HL-60 (cell line): ENCODE results near the gene PHTF1.
A peak's percentile ranks its signal among the peaks of the same experiment; 100 is the strongest.

Experiments used
- DNase-seq, 2 experiments: peaks; one replicate each; pipeline ENCODE4 v3.0.0-alpha.2; 2010 to 2020; ENCODE audit warnings: low read depth in 1 of 2, low spot score in 1 of 2
- H3K27ac ChIP-seq: fragments of 250-450 bp; sonication (Bioruptor Pico); replicated peaks from 2 replicates; pipeline ENCODE4 v1.5.1; 2020; ENCODE audit warnings: mild to moderate bottlenecking, moderate library complexity
- H3K27me3 ChIP-seq: fragments of 250-450 bp; sonication (Bioruptor Pico); 2 replicates; pipeline ENCODE4 v1.5.1; 2021; ENCODE audit warnings: mild to moderate bottlenecking, moderate library complexity; ENCODE audit not compliant: insufficient read depth, poor library complexity, severe bottlenecking
- H3K4me3 ChIP-seq: replicated peaks from 2 replicates; pipeline ENCODE4 v1.5.1; 2011; ENCODE audit warnings: mild to moderate bottlenecking, control low read depth, low read length; ENCODE audit not compliant: insufficient read depth
- GABPA ChIP-seq: IDR thresholded peaks from 2 replicates; pipeline ENCODE4 v1.6.1; 2012; ENCODE audit warnings: low read depth
- POLR2AphosphoS5 ChIP-seq: IDR thresholded peaks from 2 replicates; pipeline ENCODE4 v1.6.1; 2012; ENCODE audit warnings: low read depth
- SPI1 ChIP-seq: IDR thresholded peaks from 2 replicates; pipeline ENCODE4 v1.6.1; 2012; ENCODE audit warnings: low read depth, mild to moderate bottlenecking, borderline replicate concordance
- long read RNA-seq: library from polyadenylated mRNA; unstranded; transcript quantifications from one replicate; pipeline ENCODE4 v2.0.0, GENCODE V29; 2020
- TF ChIP-seq, protein P1 (sequence below): IDR thresholded peaks from 2 replicates; pipeline ENCODE4 v1.6.1; 2012; ENCODE audit warnings: low read depth; ENCODE audit not compliant: insufficient replicate concordance
- TF ChIP-seq, protein P2 (sequence below): IDR thresholded peaks from one replicate; pipeline ENCODE4 v1.5.1; 2011; ENCODE audit warnings: low read length, control low read depth, inconsistent platforms; ENCODE audit not compliant: insufficient read depth

PHTF1 gene
- long read RNA-seq, partial matches to known transcripts = 12 of 20 reads
- long read RNA-seq, other reads (novel, unspliced or antisense) = 7 of 20 reads

DNA sequence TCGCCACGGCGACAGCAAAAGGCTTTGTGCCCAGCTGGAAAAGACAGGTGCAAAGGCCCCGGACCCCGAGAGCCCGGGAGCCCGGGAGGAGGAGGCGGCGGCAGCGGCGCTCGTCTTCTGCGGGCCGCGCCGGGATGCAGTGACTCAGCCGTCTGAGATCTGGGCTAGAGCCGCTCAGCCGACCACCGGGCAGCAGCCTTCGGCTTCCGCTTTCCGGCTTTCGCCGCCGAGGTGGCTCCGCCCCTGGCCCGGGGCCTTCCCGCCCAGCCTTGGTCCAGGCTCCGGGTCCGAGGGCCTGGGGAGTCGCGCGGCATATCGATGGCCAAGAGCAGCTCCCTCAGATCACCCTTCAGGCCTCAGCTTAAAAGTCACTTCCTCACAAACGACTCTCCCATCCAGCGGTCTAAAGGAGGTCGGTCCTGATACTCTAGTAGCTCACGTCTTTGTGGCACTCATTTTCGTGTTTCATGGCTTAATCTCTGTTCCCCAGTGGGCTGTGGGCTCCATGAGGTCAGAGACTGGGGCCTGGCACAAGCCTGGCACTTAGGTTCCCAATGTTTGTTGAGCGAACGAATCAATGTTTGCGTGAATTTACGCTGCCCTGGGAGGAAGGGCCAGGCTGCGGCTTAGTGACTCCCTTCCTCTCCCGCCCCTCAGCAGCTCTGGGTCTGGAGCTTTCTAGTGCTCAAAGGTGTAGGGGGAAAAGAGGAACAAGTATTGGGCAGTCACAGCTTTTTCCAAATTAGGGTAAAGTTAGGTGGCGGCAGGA, at the start of gene PHTF1:
PHTF1 (minus strand) TSS at position 154 of the 769 bp plus-strand sequence. CDS start 783 bp downstream, outside the sequence.
- peak within 1 kb of the TSS; percentile 94 for H3K27ac ChIP-seq
- H3K27me3 ChIP-seq = no peaks in the 10 kb centered on the region
- TF ChIP-seq, protein P1, sequence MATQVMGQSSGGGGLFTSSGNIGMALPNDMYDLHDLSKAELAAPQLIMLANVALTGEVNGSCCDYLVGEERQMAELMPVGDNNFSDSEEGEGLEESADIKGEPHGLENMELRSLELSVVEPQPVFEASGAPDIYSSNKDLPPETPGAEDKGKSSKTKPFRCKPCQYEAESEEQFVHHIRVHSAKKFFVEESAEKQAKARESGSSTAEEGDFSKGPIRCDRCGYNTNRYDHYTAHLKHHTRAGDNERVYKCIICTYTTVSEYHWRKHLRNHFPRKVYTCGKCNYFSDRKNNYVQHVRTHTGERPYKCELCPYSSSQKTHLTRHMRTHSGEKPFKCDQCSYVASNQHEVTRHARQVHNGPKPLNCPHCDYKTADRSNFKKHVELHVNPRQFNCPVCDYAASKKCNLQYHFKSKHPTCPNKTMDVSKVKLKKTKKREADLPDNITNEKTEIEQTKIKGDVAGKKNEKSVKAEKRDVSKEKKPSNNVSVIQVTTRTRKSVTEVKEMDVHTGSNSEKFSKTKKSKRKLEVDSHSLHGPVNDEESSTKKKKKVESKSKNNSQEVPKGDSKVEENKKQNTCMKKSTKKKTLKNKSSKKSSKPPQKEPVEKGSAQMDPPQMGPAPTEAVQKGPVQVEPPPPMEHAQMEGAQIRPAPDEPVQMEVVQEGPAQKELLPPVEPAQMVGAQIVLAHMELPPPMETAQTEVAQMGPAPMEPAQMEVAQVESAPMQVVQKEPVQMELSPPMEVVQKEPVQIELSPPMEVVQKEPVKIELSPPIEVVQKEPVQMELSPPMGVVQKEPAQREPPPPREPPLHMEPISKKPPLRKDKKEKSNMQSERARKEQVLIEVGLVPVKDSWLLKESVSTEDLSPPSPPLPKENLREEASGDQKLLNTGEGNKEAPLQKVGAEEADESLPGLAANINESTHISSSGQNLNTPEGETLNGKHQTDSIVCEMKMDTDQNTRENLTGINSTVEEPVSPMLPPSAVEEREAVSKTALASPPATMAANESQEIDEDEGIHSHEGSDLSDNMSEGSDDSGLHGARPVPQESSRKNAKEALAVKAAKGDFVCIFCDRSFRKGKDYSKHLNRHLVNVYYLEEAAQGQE = peak; percentile 40
- peak; percentile 81 for TF ChIP-seq POLR2AphosphoS5
- peak; percentile 74 for TF ChIP-seq SPI1
- TF ChIP-seq GABPA = 0 out of 2 replicates have a peak, but pooled peaks have one; percentile 35
- TF ChIP-seq, protein P2, sequence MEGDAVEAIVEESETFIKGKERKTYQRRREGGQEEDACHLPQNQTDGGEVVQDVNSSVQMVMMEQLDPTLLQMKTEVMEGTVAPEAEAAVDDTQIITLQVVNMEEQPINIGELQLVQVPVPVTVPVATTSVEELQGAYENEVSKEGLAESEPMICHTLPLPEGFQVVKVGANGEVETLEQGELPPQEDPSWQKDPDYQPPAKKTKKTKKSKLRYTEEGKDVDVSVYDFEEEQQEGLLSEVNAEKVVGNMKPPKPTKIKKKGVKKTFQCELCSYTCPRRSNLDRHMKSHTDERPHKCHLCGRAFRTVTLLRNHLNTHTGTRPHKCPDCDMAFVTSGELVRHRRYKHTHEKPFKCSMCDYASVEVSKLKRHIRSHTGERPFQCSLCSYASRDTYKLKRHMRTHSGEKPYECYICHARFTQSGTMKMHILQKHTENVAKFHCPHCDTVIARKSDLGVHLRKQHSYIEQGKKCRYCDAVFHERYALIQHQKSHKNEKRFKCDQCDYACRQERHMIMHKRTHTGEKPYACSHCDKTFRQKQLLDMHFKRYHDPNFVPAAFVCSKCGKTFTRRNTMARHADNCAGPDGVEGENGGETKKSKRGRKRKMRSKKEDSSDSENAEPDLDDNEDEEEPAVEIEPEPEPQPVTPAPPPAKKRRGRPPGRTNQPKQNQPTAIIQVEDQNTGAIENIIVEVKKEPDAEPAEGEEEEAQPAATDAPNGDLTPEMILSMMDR = no peak
- peak within 1 kb of the TSS; percentile 80 for H3K4me3 ChIP-seq
- peak; percentile 63 to 89 for DNase-seq

DNA sequence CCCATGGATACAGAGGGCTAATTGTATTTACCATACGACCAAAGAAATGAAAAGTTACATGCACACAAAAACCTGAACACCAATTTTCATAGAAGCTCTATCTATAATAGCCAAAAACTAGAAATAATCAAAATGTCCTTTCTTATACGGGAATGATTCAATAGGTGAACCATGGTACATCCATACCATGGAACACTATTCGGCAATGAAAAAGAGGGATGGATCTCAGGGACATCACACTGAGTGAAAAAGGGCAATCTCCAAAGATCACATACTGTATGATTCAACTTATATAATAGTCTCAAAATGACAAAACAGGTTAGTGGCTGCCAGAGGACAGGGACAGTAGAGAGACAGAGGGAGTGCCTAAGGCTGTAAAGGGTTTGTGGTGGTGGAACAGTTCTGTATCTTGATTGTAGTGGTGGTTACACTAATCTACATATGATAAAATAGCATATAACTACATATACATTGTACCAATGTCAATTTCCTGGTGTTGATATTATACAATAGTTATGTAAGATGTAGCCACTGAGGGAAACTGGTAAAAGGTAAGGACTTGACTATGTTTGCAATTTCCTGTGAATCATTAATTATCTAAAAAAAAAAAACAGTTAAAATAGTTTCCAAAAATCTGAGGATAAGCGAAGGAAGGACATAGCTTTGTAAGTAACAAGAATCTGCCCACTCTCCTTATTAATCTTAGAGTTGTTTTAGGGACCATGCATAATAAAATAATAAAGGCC, 49.3 kb upstream of the PHTF1 start:
- H3K27ac ChIP-seq = peak overlapping the region; percentile 31
- H3K27me3 ChIP-seq = no peaks in the 10 kb centered on the region
- H3K4me3 ChIP-seq = no peak overlapping the region
- TF ChIP-seq, protein P2 = no peak
- TF ChIP-seq POLR2AphosphoS5 (no peak), SPI1 (no peak), GABPA (no peak)
- TF ChIP-seq, protein P1 = no peak
- DNase-seq = no peak

DNA sequence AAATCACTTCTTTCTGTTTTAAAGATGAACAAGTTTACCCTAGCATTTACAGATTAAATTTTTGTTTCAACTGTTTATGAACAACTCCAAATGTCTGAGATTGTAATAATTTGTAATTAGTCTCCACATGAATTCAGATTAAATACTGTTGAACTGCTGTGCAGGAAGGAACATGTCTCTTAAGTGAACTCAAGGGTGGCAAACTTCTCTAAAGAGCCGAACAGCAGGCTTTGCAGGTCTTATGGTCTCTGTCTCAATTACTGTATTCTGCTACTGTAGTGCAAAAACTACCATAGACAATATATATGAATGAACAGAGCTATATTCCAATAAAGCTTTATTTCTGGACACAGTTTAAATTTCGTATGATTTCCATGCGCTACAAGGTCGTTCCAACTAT, 46.4 kb upstream of the PHTF1 start:
- no peak for DNase-seq
- no peaks in the 10 kb centered on the region for H3K27me3 ChIP-seq
- H3K4me3 ChIP-seq = no peak overlapping the region
- H3K27ac ChIP-seq = no peak overlapping the region
- TF ChIP-seq, protein P1 = no peak
- no peak for TF ChIP-seq GABPA
- TF ChIP-seq POLR2AphosphoS5 = no peak
- TF ChIP-seq SPI1 = no peak
- TF ChIP-seq, protein P2 = no peak
